ENCODE results near the gene CLDN1. TPM values are rescaled to one million over a fixed set of nuclear protein-coding genes. Genes with fewer than 3 reads are reported as not detected.
A peak's percentile ranks its signal among the peaks of the same experiment; 100 is the strongest.

Gene CLDN1
- polyA plus RNA-seq, 1 donor, result 17.4 TPM

- DNase-seq, result no peak
Measured at GRCh38 chr3:190318666-190319065, 3.6 kb downstream of the CLDN1 start.

GRCh38 chr3:190314741-190315140, 7.5 kb downstream of the CLDN1 start:
- Histone ChIP-seq H3K36me3 (ENCODE audit: control insufficient read depth, insufficient read depth, low read length) (no peaks in the 10 kb centered on the region), H3K4me3 (ENCODE audit: low read length) (no peak overlapping the region), H3K4me1 (ENCODE audit: control insufficient read depth, insufficient read depth, low read length) (no peaks in the 10 kb centered on the region), H3K9me3 (ENCODE audit: control insufficient read depth, low read depth, low read length) (no peaks in the 10 kb centered on the region), H3K27me3 (ENCODE audit: control insufficient read depth, insufficient read depth, low read length) (no peaks in the 10 kb centered on the region), H3K27ac (ENCODE audit: low read length) (no peak overlapping the region)
- WGBS (ENCODE audit: insufficient coverage, low lambda C conversion rate), result no CpG with 5 or more reads among the region's 1 CpG
- DNase-seq, result no peak

More at GRCh38 chr3:190318666-190319065, 3.6 kb downstream of the CLDN1 start:
- no peaks in the 10 kb centered on the region for H3K36me3 ChIP-seq (ENCODE audit: control insufficient read depth, insufficient read depth, low read length)
- H3K27me3 ChIP-seq (ENCODE audit: control insufficient read depth, insufficient read depth, low read length), result no peaks in the 10 kb centered on the region
- no peaks in the 10 kb centered on the region for H3K9me3 ChIP-seq (ENCODE audit: control insufficient read depth, low read depth, low read length)
- 80% methylated on average over 1 of the region's 5 CpGs for WGBS (ENCODE audit: insufficient coverage, low lambda C conversion rate)
- no peak overlapping the region for H3K27ac ChIP-seq (ENCODE audit: low read length)
- H3K4me1 ChIP-seq (ENCODE audit: control insufficient read depth, insufficient read depth, low read length), result peaks cover 4% of the 10 kb centered on the region
- no peak overlapping the region for H3K4me3 ChIP-seq (ENCODE audit: low read length)

- no peak for DNase-seq
- Histone ChIP-seq H3K4me3 (ENCODE audit: low read length) (no peak overlapping the region), H3K27me3 (ENCODE audit: control insufficient read depth, insufficient read depth, low read length) (no peaks in the 10 kb centered on the region), H3K4me1 (ENCODE audit: control insufficient read depth, insufficient read depth, low read length) (peaks cover 5% of the 10 kb centered on the region), H3K9me3 (ENCODE audit: control insufficient read depth, low read depth, low read length) (no peaks in the 10 kb centered on the region), H3K36me3 (ENCODE audit: control insufficient read depth, insufficient read depth, low read length) (no peaks in the 10 kb centered on the region), H3K27ac (ENCODE audit: low read length) (no peak overlapping the region)
- WGBS (ENCODE audit: insufficient coverage, low lambda C conversion rate), result 100% methylated on average over 2 of the region's 3 CpGs
Measured at GRCh38 chr3:190309414-190309813, 12.8 kb downstream of the CLDN1 start.

DNA sequence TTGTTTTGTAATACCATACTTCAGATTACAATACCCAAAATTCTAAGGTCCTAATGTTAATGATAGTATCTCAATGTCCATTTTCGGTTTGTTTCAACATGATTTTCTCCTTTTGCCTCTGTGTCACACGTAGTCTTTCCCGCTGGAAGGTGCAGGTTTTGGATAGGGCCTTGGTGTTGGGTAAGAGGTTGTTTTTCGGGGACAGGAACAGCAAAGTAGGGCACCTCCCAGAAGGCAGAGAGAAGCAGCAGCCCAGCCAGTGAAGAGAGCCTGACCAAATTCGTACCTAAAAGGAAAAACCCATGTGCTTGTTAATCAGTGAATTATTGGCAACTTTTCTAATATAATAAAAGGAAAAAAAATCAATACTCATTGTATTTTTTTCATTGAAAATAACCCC, 14.1 kb downstream of the CLDN1 start:
- Histone ChIP-seq H3K4me3 (ENCODE audit: low read length) (no peak overlapping the region), H3K27ac (ENCODE audit: low read length) (no peak overlapping the region), H3K9me3 (ENCODE audit: control insufficient read depth, low read depth, low read length) (no peaks in the 10 kb centered on the region), H3K4me1 (ENCODE audit: control insufficient read depth, insufficient read depth, low read length) (peaks cover 5% of the 10 kb centered on the region), H3K36me3 (ENCODE audit: control insufficient read depth, insufficient read depth, low read length) (no peaks in the 10 kb centered on the region), H3K27me3 (ENCODE audit: control insufficient read depth, insufficient read depth, low read length) (no peaks in the 10 kb centered on the region)
- no peak for DNase-seq
- 100% methylated on average over 1 of the region's 5 CpGs for WGBS (ENCODE audit: insufficient coverage, low lambda C conversion rate)

DNA sequence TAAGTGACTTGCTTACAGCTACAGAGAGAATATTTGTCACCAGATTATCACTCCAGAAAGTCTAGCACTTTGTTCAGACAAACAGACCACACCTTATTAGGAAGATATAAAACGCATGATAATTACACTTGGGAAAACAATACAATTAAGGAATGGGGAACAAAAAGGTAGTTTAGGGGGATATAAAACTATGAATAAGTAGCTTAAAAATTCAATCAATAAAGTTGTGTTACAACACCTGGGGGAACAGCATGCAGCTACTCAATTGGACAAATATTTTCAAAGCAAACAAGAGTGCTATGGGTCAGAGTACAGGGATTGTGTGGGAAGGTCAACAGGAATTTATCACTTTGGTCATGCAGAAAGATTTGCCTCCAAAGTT, 15.1 kb downstream of the CLDN1 start:
- peak overlapping the region; percentile 5 for H3K27ac ChIP-seq (ENCODE audit: low read length)
- no CpG with 5 or more reads among the region's 1 CpG for WGBS (ENCODE audit: insufficient coverage, low lambda C conversion rate)

GRCh38 chr3:190306513-190307163, 15.6 kb downstream of the CLDN1 start:
- H3K27ac ChIP-seq (ENCODE audit: low read length), result peak overlapping the region; percentile 5
- 67% methylated on average over 1 of the region's 4 CpGs for WGBS (ENCODE audit: insufficient coverage, low lambda C conversion rate)

More for the DNA sequence above, 15.1 kb downstream of the CLDN1 start:
- H3K36me3 ChIP-seq (ENCODE audit: control insufficient read depth, insufficient read depth, low read length), result no peaks in the 10 kb centered on the region
- H3K9me3 ChIP-seq (ENCODE audit: control insufficient read depth, low read depth, low read length), result no peaks in the 10 kb centered on the region
- H3K4me3 ChIP-seq (ENCODE audit: low read length), result no peak overlapping the region
- no peaks in the 10 kb centered on the region for H3K27me3 ChIP-seq (ENCODE audit: control insufficient read depth, insufficient read depth, low read length)
- peak in 1 of 2 donors; percentile 21 for DNase-seq
- H3K4me1 ChIP-seq (ENCODE audit: control insufficient read depth, insufficient read depth, low read length), result peaks cover 5% of the 10 kb centered on the region

DNA sequence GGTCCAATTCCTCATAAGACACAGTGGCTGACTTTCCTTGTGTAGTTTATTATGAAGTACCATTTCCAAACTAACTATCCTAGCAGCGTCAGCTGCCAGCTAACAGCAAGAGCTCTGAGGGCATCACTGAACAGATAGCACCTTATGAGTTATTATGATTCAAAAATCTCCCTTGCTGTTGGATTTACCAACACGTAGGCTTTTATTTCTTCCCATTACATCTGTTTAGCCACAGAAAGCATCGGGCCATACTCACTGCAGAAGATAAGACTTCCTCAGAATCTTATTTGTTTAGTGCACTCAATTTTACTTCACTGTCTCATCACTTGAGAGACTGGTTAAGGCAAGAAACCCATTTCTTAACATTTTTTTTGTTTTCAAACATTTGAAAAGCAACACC, 16.2 kb downstream of the CLDN1 start:
- no peak for DNase-seq
- Histone ChIP-seq H3K27me3 (ENCODE audit: control insufficient read depth, insufficient read depth, low read length) (no peaks in the 10 kb centered on the region), H3K27ac (ENCODE audit: low read length) (no peak overlapping the region), H3K9me3 (ENCODE audit: control insufficient read depth, low read depth, low read length) (no peaks in the 10 kb centered on the region), H3K4me3 (ENCODE audit: low read length) (no peak overlapping the region), H3K4me1 (ENCODE audit: control insufficient read depth, insufficient read depth, low read length) (peaks cover 5% of the 10 kb centered on the region), H3K36me3 (ENCODE audit: control insufficient read depth, insufficient read depth, low read length) (no peaks in the 10 kb centered on the region)
- WGBS (ENCODE audit: insufficient coverage, low lambda C conversion rate), result 67% methylated on average over 3 of the region's 3 CpGs

More at GRCh38 chr3:190306513-190307163, 15.6 kb downstream of the CLDN1 start:
- DNase-seq, result peak; percentile 25 to 65
- Histone ChIP-seq H3K4me1 (ENCODE audit: control insufficient read depth, insufficient read depth, low read length) (peaks cover 5% of the 10 kb centered on the region), H3K27me3 (ENCODE audit: control insufficient read depth, insufficient read depth, low read length) (no peaks in the 10 kb centered on the region), H3K9me3 (ENCODE audit: control insufficient read depth, low read depth, low read length) (no peaks in the 10 kb centered on the region), H3K4me3 (ENCODE audit: low read length) (no peak overlapping the region), H3K36me3 (ENCODE audit: control insufficient read depth, insufficient read depth, low read length) (no peaks in the 10 kb centered on the region)

DNA sequence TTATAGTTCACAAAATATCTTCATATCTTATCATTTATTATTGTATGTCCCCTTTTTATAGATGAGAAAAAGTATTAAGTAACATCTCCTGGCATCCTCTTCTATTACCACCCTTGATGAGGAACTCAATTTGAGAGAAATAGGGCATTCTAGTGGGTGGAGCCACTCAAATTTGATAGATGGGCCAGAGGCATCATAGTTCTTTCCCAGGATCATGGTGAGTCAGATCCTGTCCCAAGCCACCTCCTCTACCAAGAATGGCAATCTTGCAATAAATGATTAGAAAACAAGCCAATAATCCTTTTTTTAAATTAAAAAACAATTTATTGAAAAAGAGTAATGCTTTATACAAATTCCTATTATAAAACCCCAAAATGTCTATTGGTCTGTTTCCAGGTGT, 16.8 kb downstream of the CLDN1 start:
- H3K27ac ChIP-seq (ENCODE audit: low read length), result no peak overlapping the region
- peaks cover 5% of the 10 kb centered on the region for H3K4me1 ChIP-seq (ENCODE audit: control insufficient read depth, insufficient read depth, low read length)
- no peak overlapping the region for H3K4me3 ChIP-seq (ENCODE audit: low read length)
- no peaks in the 10 kb centered on the region for H3K27me3 ChIP-seq (ENCODE audit: control insufficient read depth, insufficient read depth, low read length)
- DNase-seq, result no peak
- no peaks in the 10 kb centered on the region for H3K9me3 ChIP-seq (ENCODE audit: control insufficient read depth, low read depth, low read length)
- no peaks in the 10 kb centered on the region for H3K36me3 ChIP-seq (ENCODE audit: control insufficient read depth, insufficient read depth, low read length)

- H3K4me1 ChIP-seq (ENCODE audit: control insufficient read depth, insufficient read depth, low read length), result peaks cover 5% of the 10 kb centered on the region
- whole genome bisulfite sequencing (ENCODE audit: insufficient coverage, low lambda C conversion rate), result no CpG with 5 or more reads among the region's 1 CpG
Measured at GRCh38 chr3:190303884-190304283, 18.4 kb downstream of the CLDN1 start.

DNA sequence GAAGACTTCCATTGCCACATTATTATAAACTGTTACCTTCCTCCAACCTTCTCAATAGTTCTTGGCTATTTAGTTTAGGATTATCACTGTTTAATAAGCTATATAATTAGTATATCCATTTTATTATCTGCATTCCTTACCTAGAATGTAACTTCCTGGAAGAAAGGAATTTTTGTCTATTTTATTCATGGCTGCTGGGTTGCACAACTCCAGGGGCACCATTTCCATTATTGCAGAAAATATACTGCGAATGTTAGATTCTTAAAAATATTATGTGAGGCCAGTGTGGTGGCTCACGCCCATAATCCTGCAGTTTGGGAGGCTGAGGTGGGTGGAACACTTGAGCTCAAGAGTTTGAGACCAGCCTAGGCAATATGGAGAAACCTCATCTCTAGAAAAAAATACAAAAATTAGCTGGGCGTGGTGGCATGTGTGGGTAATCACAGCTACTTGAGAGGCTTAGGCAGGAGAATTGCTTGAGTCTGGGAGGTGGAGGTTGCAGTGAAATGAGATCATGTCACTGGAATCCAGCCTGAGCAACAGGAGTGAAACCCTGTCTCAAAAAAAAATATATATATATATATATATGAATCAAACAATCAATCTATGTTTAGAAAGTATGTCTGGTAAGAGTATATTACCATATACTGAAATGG, 19.9 kb downstream of the CLDN1 start:
- no peaks in the 10 kb centered on the region for H3K27me3 ChIP-seq (ENCODE audit: control insufficient read depth, insufficient read depth, low read length)
- no peak for DNase-seq
- H3K36me3 ChIP-seq (ENCODE audit: control insufficient read depth, insufficient read depth, low read length), result no peaks in the 10 kb centered on the region
- H3K27ac ChIP-seq (ENCODE audit: low read length), result no peak overlapping the region
- H3K4me1 ChIP-seq (ENCODE audit: control insufficient read depth, insufficient read depth, low read length), result peaks cover 5% of the 10 kb centered on the region
- H3K9me3 ChIP-seq (ENCODE audit: control insufficient read depth, low read depth, low read length), result no peaks in the 10 kb centered on the region
- H3K4me3 ChIP-seq (ENCODE audit: low read length), result no peak overlapping the region
- WGBS (ENCODE audit: insufficient coverage, low lambda C conversion rate), result no CpG with 5 or more reads among the region's 3 CpGs

More at GRCh38 chr3:190303884-190304283, 18.4 kb downstream of the CLDN1 start:
- H3K36me3 ChIP-seq (ENCODE audit: control insufficient read depth, insufficient read depth, low read length), result no peaks in the 10 kb centered on the region
- H3K27ac ChIP-seq (ENCODE audit: low read length), result no peak overlapping the region
- H3K9me3 ChIP-seq (ENCODE audit: control insufficient read depth, low read depth, low read length), result no peaks in the 10 kb centered on the region
- no peaks in the 10 kb centered on the region for H3K27me3 ChIP-seq (ENCODE audit: control insufficient read depth, insufficient read depth, low read length)
- DNase-seq, result no peak
- no peak overlapping the region for H3K4me3 ChIP-seq (ENCODE audit: low read length)

- H3K4me1 ChIP-seq (ENCODE audit: control insufficient read depth, insufficient read depth, low read length), result peaks cover 3% of the 10 kb centered on the region
- DNase-seq, result no peak
- H3K27me3 ChIP-seq (ENCODE audit: control insufficient read depth, insufficient read depth, low read length), result no peaks in the 10 kb centered on the region
- no peak overlapping the region for H3K4me3 ChIP-seq (ENCODE audit: low read length)
- WGBS (ENCODE audit: insufficient coverage, low lambda C conversion rate), result 60% methylated on average over 3 of the region's 3 CpGs
- H3K36me3 ChIP-seq (ENCODE audit: control insufficient read depth, insufficient read depth, low read length), result no peaks in the 10 kb centered on the region
- no peaks in the 10 kb centered on the region for H3K9me3 ChIP-seq (ENCODE audit: control insufficient read depth, low read depth, low read length)
- no peak overlapping the region for H3K27ac ChIP-seq (ENCODE audit: low read length)
Measured at GRCh38 chr3:190301591-190301990, 20.7 kb downstream of the CLDN1 start.

Data from large intestine (tissue), 3 donors.